Tibial nerve (tissue), 4 donors: Measurements from ENCODE around the gene RIPOR3. TPM values are rescaled to one million over a fixed set of nuclear protein-coding genes. Genes with fewer than 3 reads are reported as not detected.
"Not testable (repeated sequence)": the region's sequence is repeated elsewhere in the genome, so short reads cannot be mapped to it uniquely, and the experiment has no call there.

Experiments used
- DNase-seq, 2 donors: peaks; one replicate each; pipeline ENCODE4 v3.0.0-alpha.2; 2019; ENCODE audit warnings: low spot score in 2 of 2
- H3K27ac ChIP-seq, 4 donors: fragments of 200-600 bp; sonication (generic) in 3 of 4; one replicate each; pipeline ENCODE4 v1.5.1; 2017 to 2019; ENCODE audit warnings: mild to moderate bottlenecking in 1 of 4
- H3K27me3 ChIP-seq, 2 donors: fragments of 200-600 bp; sonication (generic) in 1 of 2; one replicate each; pipeline versions ENCODE4 v1.5.1 to v1.6.0; 2017 to 2019
- H3K36me3 ChIP-seq, 3 donors: fragments of 200-600 bp; sonication (generic); one replicate each; pipeline ENCODE4 v1.5.1; 2018 to 2019
- H3K4me1 ChIP-seq, 4 donors: fragments of 200-600 bp; sonication (generic) in 3 of 4; one replicate each; pipeline ENCODE4 v1.5.1; 2017 to 2019
- H3K4me3 ChIP-seq, 4 donors: fragments of 200-600 bp; sonication (generic) in 3 of 4; one replicate each; pipeline ENCODE4 v1.5.1; 2017 to 2019; ENCODE audit warnings: mild to moderate bottlenecking in 1 of 4, moderate library complexity in 1 of 4
- H3K9me3 ChIP-seq, 4 donors: fragments of 200-600 bp; sonication (generic) in 3 of 4; one replicate each; pipeline ENCODE4 v1.5.1; 2017 to 2019
- EP300 ChIP-seq, 2 donors: sonication (generic); formaldehyde crosslinking; IDR thresholded peaks; one replicate each; pipeline ENCODE4 v1.6.1; 2017; ENCODE audit warnings: antibody characterized with exemption in 2 of 2, mild to moderate bottlenecking in 1 of 2
- POLR2A ChIP-seq, 2 donors: fragments of 450-650 bp; IDR thresholded peaks; one replicate each; pipeline ENCODE4 v1.6.1; 2017; ENCODE audit warnings: antibody characterized with exemption in 2 of 2, mild to moderate bottlenecking in 2 of 2, moderate library complexity in 2 of 2
- WGBS, 2 donors: methylation state at CpG; one replicate each; pipeline ENCODE4 v1.1.5; 2018; 5-methylcytosine and 5-hydroxymethylcytosine counted together
- total RNA-seq, 4 donors: library from RNA; depleted of rRNA; stranded (reverse); fragments of >200 nt; gene quantifications; one replicate each; pipeline ENCODE4 v1.1.0, GENCODE V29; 2016
- TF ChIP-seq, protein P1 (sequence below), 5 experiments: fragments of 200-600 bp in 3 of 5; fragments of 450-650 bp in 2 of 5; sonication (generic) in 3 of 5; IDR thresholded peaks; one replicate each; pipeline ENCODE4 v1.5.1; 2016 to 2019; ENCODE audit warnings: antibody characterized with exemption in 5 of 5, mild to moderate bottlenecking in 3 of 5, moderate library complexity in 2 of 5

Gene RIPOR3
- total RNA-seq, 4 donors from 2014 or later: 24.5 to 73.0 (median 35.5) TPM

GRCh38 chr20:50680105-50680960, 11.0 kb downstream of the RIPOR3 start:
- 65 to 68% methylated on average over 17 to 19 of the region's 19 CpGs for WGBS, 2 donors
- Histone ChIP-seq H3K4me1 (peaks cover 0 to 13% (median 0%) of the 10 kb centered on the region in 4 donors), H3K4me3 (no peak overlapping the region), H3K27ac (peak overlapping the region in 1 of 4 donors; percentile 11), H3K9me3 (no peaks in the 10 kb centered on the region), H3K27me3 (no peaks in the 10 kb centered on the region), H3K36me3 (no peaks in the 10 kb centered on the region)
- DNase-seq: peak; percentile 35 to 54
- TF ChIP-seq POLR2A (IDR thresholded peaks at IDR 0.05) (no peak), EP300 (IDR thresholded peaks at IDR 0.05) (peak in 1 of 2 donors; percentile 29)
- TF ChIP-seq, protein P1, sequence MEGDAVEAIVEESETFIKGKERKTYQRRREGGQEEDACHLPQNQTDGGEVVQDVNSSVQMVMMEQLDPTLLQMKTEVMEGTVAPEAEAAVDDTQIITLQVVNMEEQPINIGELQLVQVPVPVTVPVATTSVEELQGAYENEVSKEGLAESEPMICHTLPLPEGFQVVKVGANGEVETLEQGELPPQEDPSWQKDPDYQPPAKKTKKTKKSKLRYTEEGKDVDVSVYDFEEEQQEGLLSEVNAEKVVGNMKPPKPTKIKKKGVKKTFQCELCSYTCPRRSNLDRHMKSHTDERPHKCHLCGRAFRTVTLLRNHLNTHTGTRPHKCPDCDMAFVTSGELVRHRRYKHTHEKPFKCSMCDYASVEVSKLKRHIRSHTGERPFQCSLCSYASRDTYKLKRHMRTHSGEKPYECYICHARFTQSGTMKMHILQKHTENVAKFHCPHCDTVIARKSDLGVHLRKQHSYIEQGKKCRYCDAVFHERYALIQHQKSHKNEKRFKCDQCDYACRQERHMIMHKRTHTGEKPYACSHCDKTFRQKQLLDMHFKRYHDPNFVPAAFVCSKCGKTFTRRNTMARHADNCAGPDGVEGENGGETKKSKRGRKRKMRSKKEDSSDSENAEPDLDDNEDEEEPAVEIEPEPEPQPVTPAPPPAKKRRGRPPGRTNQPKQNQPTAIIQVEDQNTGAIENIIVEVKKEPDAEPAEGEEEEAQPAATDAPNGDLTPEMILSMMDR (IDR thresholded peaks at IDR 0.05): no peak

DNA sequence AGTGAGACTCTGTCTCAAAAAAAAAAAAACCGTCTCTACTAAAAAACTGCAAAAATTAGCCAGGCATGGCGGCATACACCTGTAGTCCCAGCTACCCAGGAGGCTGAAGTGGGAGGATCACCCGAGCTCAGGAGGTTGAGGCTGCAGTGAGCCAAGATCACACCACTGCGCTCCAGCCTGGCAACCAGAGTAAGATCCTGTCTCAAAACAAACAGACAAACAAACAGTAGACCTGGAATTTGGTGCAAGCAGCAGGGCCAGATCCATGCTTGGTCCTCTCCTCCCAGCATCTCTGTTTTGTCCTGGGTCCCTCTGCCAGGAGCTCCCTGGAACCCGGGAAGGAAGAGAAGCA, 11.6 kb downstream of the RIPOR3 start:
- Histone ChIP-seq H3K27ac (peak overlapping the region in 1 of 4 donors; percentile 11), H3K27me3 (no peaks in the 10 kb centered on the region), H3K4me3 (no peak overlapping the region), H3K4me1 (peaks cover 0 to 13% (median 0%) of the 10 kb centered on the region in 4 donors), H3K9me3 (no peaks in the 10 kb centered on the region), H3K36me3 (no peaks in the 10 kb centered on the region)
- 59% methylated on average over 5 of the region's 5 CpGs for WGBS, 2 donors
- TF ChIP-seq, protein P1 (IDR thresholded peaks at IDR 0.05): no peak
- TF ChIP-seq POLR2A (IDR thresholded peaks at IDR 0.05): no peak
- TF ChIP-seq EP300 (IDR thresholded peaks at IDR 0.05): no peak
- DNase-seq: no peak

- 41 to 45% methylated on average over 8 of the region's 8 CpGs for WGBS, 2 donors
- H3K9me3 ChIP-seq: no peaks in the 10 kb centered on the region
- peaks cover 0 to 18% (median 3%) of the 10 kb centered on the region in 4 donors for H3K4me1 ChIP-seq
- no peak overlapping the region for H3K27ac ChIP-seq
- TF ChIP-seq, protein P1 (IDR thresholded peaks at IDR 0.05): no peak
- no peak for TF ChIP-seq EP300 (IDR thresholded peaks at IDR 0.05)
- no peak for TF ChIP-seq POLR2A (IDR thresholded peaks at IDR 0.05)
- no peak for DNase-seq
- H3K4me3 ChIP-seq: no peak overlapping the region
- no peaks in the 10 kb centered on the region for H3K27me3 ChIP-seq
- H3K36me3 ChIP-seq: no peaks in the 10 kb centered on the region
Measured at GRCh38 chr20:50678169-50678898, 13.0 kb downstream of the RIPOR3 start.

GRCh38 chr20:50676858-50677257, 14.5 kb downstream of the RIPOR3 start:
- H3K27me3 ChIP-seq: no peaks in the 10 kb centered on the region
- no peak overlapping the region for H3K4me3 ChIP-seq
- no peaks in the 10 kb centered on the region for H3K36me3 ChIP-seq
- TF ChIP-seq EP300 (IDR thresholded peaks at IDR 0.05): no peak
- TF ChIP-seq, protein P1 (IDR thresholded peaks at IDR 0.05): no peak
- TF ChIP-seq POLR2A (IDR thresholded peaks at IDR 0.05): no peak
- WGBS, 2 donors: 96% methylated on average over 4 of the region's 4 CpGs
- H3K27ac ChIP-seq: no peak overlapping the region
- H3K9me3 ChIP-seq: no peaks in the 10 kb centered on the region
- DNase-seq: no peak
- peaks cover 0 to 21% (median 3%) of the 10 kb centered on the region in 4 donors for H3K4me1 ChIP-seq

- not testable (repeated sequence) for H3K4me3 ChIP-seq, DNase-seq, H3K9me3 ChIP-seq, H3K27ac ChIP-seq, H3K27me3 ChIP-seq, H3K36me3 ChIP-seq
- peaks cover 0 to 21% (median 3%) of the 10 kb centered on the region in 4 donors for H3K4me1 ChIP-seq
- 91% methylated on average over 3 of the region's 3 CpGs for WGBS, 2 donors
Measured at GRCh38 chr20:50676377-50676731, 15.0 kb downstream of the RIPOR3 start.
